Measurements from ENCODE around the gene ASS1. TPM values are rescaled to one million over a fixed set of nuclear protein-coding genes. Genes with fewer than 3 reads are reported as not detected.

The ASS1 gene
- total RNA-seq, 1 donor from 2014 or later = 22.5 TPM

- peaks cover 7% of the 10 kb centered on the region for H3K27me3 Mint-ChIP-seq (ENCODE audit: insufficient read depth, low read depth)
Observed at GRCh38 chr9:130527651-130528310, 83.0 kb downstream of the ASS1 start.

GRCh38 chr9:130528674-130529073 lies 83.9 kb downstream of the ASS1 start:
- no peak overlapping the region for H2AFZ ChIP-seq (replicated peaks)
- peaks cover 8% of the 10 kb centered on the region for H3F3A ChIP-seq (ENCODE audit: low read depth)
- H3K27ac ChIP-seq = no peak overlapping the region
- no peaks in the 10 kb centered on the region for H3K9me3 ChIP-seq (ENCODE audit: low read depth)
- TF ChIP-seq EZH2 (IDR thresholded peaks at IDR 0.05) (no peak), EZH2phosphoT487 (IDR thresholded peaks at IDR 0.05) (no peak)
- TF ChIP-seq, protein P1, sequence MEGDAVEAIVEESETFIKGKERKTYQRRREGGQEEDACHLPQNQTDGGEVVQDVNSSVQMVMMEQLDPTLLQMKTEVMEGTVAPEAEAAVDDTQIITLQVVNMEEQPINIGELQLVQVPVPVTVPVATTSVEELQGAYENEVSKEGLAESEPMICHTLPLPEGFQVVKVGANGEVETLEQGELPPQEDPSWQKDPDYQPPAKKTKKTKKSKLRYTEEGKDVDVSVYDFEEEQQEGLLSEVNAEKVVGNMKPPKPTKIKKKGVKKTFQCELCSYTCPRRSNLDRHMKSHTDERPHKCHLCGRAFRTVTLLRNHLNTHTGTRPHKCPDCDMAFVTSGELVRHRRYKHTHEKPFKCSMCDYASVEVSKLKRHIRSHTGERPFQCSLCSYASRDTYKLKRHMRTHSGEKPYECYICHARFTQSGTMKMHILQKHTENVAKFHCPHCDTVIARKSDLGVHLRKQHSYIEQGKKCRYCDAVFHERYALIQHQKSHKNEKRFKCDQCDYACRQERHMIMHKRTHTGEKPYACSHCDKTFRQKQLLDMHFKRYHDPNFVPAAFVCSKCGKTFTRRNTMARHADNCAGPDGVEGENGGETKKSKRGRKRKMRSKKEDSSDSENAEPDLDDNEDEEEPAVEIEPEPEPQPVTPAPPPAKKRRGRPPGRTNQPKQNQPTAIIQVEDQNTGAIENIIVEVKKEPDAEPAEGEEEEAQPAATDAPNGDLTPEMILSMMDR (IDR thresholded peaks at IDR 0.05) = no peak
- peaks cover 12% of the 10 kb centered on the region for H3K27me3 Mint-ChIP-seq (ENCODE audit: insufficient read depth, low read depth)
- no peaks in the 10 kb centered on the region for H3K36me3 Mint-ChIP-seq
- H3K27me3 ChIP-seq = no peaks in the 10 kb centered on the region
- no peak for DNase-seq (ENCODE audit: low spot score)
- peaks cover 24% of the 10 kb centered on the region for H3K4me1 Mint-ChIP-seq
- no peak overlapping the region for H3K4me3 Mint-ChIP-seq
- no peak overlapping the region for H3K9ac ChIP-seq
- H3K4me2 ChIP-seq = no peak overlapping the region
- no peaks in the 10 kb centered on the region for H4K20me1 ChIP-seq (ENCODE audit: low read depth)
- no peaks in the 10 kb centered on the region for H3K79me2 ChIP-seq (ENCODE audit: low read depth)
- peaks cover 16% of the 10 kb centered on the region for H3K4me1 ChIP-seq
- H3K36me3 ChIP-seq = no peaks in the 10 kb centered on the region
- no peak overlapping the region for H3K4me3 ChIP-seq
- H3K9me3 Mint-ChIP-seq = no peaks in the 10 kb centered on the region
- H3K27ac Mint-ChIP-seq = no peak overlapping the region

More at GRCh38 chr9:130527651-130528310, 83.0 kb downstream of the ASS1 start:
- Histone ChIP-seq H3K4me3 (no peak overlapping the region), H3K9me3 (ENCODE audit: low read depth) (no peaks in the 10 kb centered on the region), H3K4me1 (peaks cover 17% of the 10 kb centered on the region), H4K20me1 (ENCODE audit: low read depth) (no peaks in the 10 kb centered on the region), H3K79me2 (ENCODE audit: low read depth) (no peaks in the 10 kb centered on the region), H3F3A (ENCODE audit: low read depth) (peaks cover 16% of the 10 kb centered on the region), H3K27me3 (no peaks in the 10 kb centered on the region), H3K36me3 (no peaks in the 10 kb centered on the region), H2AFZ (replicated peaks) (no peak overlapping the region), H3K9ac (no peak overlapping the region), H3K27ac (no peak overlapping the region), H3K4me2 (no peak overlapping the region)
- DNase-seq (ENCODE audit: low spot score) = no peak
- Mint-ChIP-seq H3K27ac (no peak overlapping the region), H3K36me3 (no peaks in the 10 kb centered on the region), H3K4me1 (peaks cover 26% of the 10 kb centered on the region), H3K9me3 (no peaks in the 10 kb centered on the region), H3K4me3 (no peak overlapping the region)
- no peak for TF ChIP-seq EZH2 (IDR thresholded peaks at IDR 0.05)
- no peak for TF ChIP-seq EZH2phosphoT487 (IDR thresholded peaks at IDR 0.05)
- TF ChIP-seq, protein P1 (IDR thresholded peaks at IDR 0.05) = no peak

DNA sequence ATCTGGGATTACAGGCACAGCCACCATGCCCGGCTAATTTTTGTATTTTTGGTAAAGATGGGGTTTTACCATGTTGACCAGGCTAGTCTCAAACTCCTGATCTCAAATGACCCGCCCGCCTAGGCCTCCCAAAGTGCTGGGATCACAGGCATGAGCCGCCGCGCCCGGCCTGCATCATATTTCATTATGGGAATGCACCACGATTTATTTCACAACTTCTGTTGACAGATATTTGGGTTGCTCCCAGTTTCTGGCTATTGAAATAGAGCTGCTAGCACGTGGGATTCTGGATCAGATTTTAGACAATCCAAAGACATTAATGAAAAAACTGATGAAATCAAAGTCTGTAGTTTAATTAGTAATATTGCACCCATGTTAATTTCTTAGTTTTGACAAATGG lies 86.2 kb downstream of the ASS1 start:
- Histone ChIP-seq H3K9ac (no peak overlapping the region), H3K4me3 (no peak overlapping the region), H3K27me3 (no peaks in the 10 kb centered on the region), H3F3A (ENCODE audit: low read depth) (no peaks in the 10 kb centered on the region), H4K20me1 (ENCODE audit: low read depth) (no peaks in the 10 kb centered on the region), H2AFZ (replicated peaks) (no peak overlapping the region), H3K27ac (no peak overlapping the region), H3K79me2 (ENCODE audit: low read depth) (no peaks in the 10 kb centered on the region), H3K9me3 (ENCODE audit: low read depth) (no peaks in the 10 kb centered on the region), H3K4me1 (peaks cover 15% of the 10 kb centered on the region), H3K4me2 (no peak overlapping the region), H3K36me3 (no peaks in the 10 kb centered on the region)
- no peaks in the 10 kb centered on the region for H3K36me3 Mint-ChIP-seq
- peaks cover 15% of the 10 kb centered on the region for H3K27me3 Mint-ChIP-seq (ENCODE audit: insufficient read depth, low read depth)
- H3K9me3 Mint-ChIP-seq = no peaks in the 10 kb centered on the region
- H3K4me1 Mint-ChIP-seq = peaks cover 32% of the 10 kb centered on the region
- no peak overlapping the region for H3K4me3 Mint-ChIP-seq
- H3K27ac Mint-ChIP-seq = no peak overlapping the region
- no peak for DNase-seq (ENCODE audit: low spot score)
- TF ChIP-seq EZH2phosphoT487 (IDR thresholded peaks at IDR 0.05) (no peak), EZH2 (IDR thresholded peaks at IDR 0.05) (no peak)
- TF ChIP-seq, protein P1 (IDR thresholded peaks at IDR 0.05) = no peak

Data from neural progenitor cell (in vitro differentiated cells).